K562 (cell line): ENCODE data around the gene ADGRB2.

Experiments used
- CEBPB ChIP-seq: fragments of 450-650 bp; IDR thresholded peaks from 2 replicates; pipeline ENCODE4 v1.6.1; 2016; ENCODE audit warnings: missing genetic modification characterization, missing compliant biosample characterization
- EZH2 ChIP-seq: IDR thresholded peaks from 2 replicates; pipeline ENCODE4 v1.6.1; 2012; ENCODE audit warnings: low read depth, mild to moderate bottlenecking, inconsistent platforms, low read length, borderline replicate concordance
- FOS ChIP-seq: IDR thresholded peaks from 3 replicates; pipeline ENCODE4 v1.6.1; 2011; ENCODE audit not compliant: insufficient read length; ENCODE audit errors: extremely low read depth
- GTF2F1 ChIP-seq: IDR thresholded peaks from 2 replicates; pipeline ENCODE4 v1.6.1; 2011; ENCODE audit warnings: low read depth, low read length, improper control_type of control experiment
- KAT7 ChIP-seq: sonication (generic); formaldehyde crosslinking; IDR thresholded peaks from 2 replicates; pipeline ENCODE4 v1.8.0; 2022; ENCODE audit warnings: missing genetic modification reagents, mild to moderate bottlenecking, borderline replicate concordance
- POLR2AphosphoS2 ChIP-seq: IDR thresholded peaks from 2 replicates; pipeline ENCODE4 v1.6.1; 2012; ENCODE audit warnings: low read length, improper control_type of control experiment
- RFX5 ChIP-seq: IDR thresholded peaks from 2 replicates; pipeline ENCODE4 v1.6.1; 2011; ENCODE audit warnings: low read depth, mild to moderate bottlenecking, improper control_type of control experiment, low read length
- SIN3A ChIP-seq, 2 experiments: fragments of 150-350 bp in 1 of 2; IDR thresholded peaks; 2 replicates each; pipeline ENCODE4 v1.6.1; 2011 to 2016; ENCODE audit warnings: borderline replicate concordance in 2 of 2, low read depth in 2 of 2, low read length in 2 of 2, mild to moderate bottlenecking in 2 of 2, moderate library complexity in 2 of 2; ENCODE audit not compliant: control insufficient read depth in 1 of 2
- SMC3 ChIP-seq: conservative IDR thresholded peaks from 2 replicates; pipeline ENCODE4 v1.6.1; 2011; ENCODE audit warnings: low read depth, low read length, improper control_type of control experiment; ENCODE audit not compliant: insufficient read depth
- ZNF133 ChIP-seq: fragments of 250-450 bp; sonication (Bioruptor Pico); IDR thresholded peaks from 2 replicates; pipeline ENCODE4 v1.4.0; 2020; ENCODE audit warnings: mild to moderate bottlenecking
- ZNF140 ChIP-seq: fragments of 250-450 bp; sonication (Bioruptor Pico); IDR thresholded peaks from 2 replicates; pipeline ENCODE4 v1.8.0; 2021; ENCODE audit warnings: moderate library complexity, mild to moderate bottlenecking, inconsistent platforms
- ZNF165 ChIP-seq: fragments of 250-450 bp; sonication (Bioruptor Pico); IDR thresholded peaks from 2 replicates; pipeline ENCODE4 v1.4.0; 2020; ENCODE audit warnings: borderline replicate concordance
- TF ChIP-seq, protein P1 (sequence below): IDR thresholded peaks from 2 replicates; pipeline ENCODE4 v1.6.1; 2011; ENCODE audit not compliant: insufficient read length; ENCODE audit errors: extremely low read depth
- TF ChIP-seq, protein P2 (sequence below): sonication (generic); formaldehyde crosslinking; IDR thresholded peaks from 2 replicates; pipeline ENCODE4 v1.9.0; 2022; ENCODE audit warnings: mild to moderate bottlenecking, missing genetic modification reagents

DNA sequence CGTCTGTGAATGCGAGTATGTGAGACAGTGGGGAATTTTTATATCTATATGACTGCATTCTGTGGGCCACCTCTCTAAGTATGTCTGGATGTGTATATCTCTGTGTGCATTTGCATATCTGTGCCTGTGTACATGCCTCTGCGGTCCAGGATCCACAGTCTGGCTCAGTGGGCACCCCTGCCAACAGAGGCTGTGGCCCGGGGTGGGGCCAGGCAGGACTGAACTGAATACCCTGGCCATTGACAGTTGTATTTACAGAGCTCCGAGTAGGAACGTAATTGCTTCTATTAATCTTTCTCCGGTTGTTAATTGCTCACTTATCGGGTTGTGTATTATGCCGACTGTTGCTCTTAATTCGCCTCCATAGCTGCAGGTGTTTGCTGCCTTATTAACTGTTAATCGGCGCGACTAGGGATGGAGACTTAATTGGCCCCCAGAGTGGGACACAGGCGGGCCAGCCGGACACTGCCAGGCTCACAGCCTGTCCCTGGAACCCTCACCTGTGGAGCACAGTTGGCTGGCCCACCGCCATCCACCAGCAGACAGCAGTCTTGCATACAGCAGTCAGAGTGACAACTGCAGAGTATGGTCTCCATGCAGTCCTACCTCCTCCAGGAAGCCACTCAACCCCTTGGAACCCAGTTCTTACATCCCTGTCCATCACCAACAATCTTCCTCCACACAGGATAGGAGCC is 22.4 kb upstream of the ADGRB2 start:
- TF ChIP-seq ZNF140 (CRISPR knock-in tag) (no peak), RFX5 (no peak), EZH2 (no peak), SIN3A (IDR thresholded peaks at IDR 0.05; ENCODE audit: borderline replicate concordance in 2 of 2, control insufficient read depth in 1 of 2, low read depth in 2 of 2, low read length in 2 of 2) (no peak), SMC3 (no peak), FOS (no peak), POLR2AphosphoS2 (no peak), KAT7 (CRISPR knock-in tag) (no peak), ZNF165 (no peak), GTF2F1 (no peak), ZNF133 (CRISPR knock-in tag) (no peak), CEBPB (tag) (no peak)
- TF ChIP-seq, protein P1, sequence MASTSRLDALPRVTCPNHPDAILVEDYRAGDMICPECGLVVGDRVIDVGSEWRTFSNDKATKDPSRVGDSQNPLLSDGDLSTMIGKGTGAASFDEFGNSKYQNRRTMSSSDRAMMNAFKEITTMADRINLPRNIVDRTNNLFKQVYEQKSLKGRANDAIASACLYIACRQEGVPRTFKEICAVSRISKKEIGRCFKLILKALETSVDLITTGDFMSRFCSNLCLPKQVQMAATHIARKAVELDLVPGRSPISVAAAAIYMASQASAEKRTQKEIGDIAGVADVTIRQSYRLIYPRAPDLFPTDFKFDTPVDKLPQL = no peak
- TF ChIP-seq, protein P2, sequence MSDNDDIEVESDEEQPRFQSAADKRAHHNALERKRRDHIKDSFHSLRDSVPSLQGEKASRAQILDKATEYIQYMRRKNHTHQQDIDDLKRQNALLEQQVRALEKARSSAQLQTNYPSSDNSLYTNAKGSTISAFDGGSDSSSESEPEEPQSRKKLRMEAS = no peak
